Thoracic aorta (tissue), 2 donors: ENCODE data around the gene COQ8B. TPM values are rescaled to one million over a fixed set of nuclear protein-coding genes. Genes with fewer than 3 reads are reported as not detected.
"Not testable (repeated sequence)": the region's sequence is repeated elsewhere in the genome, so short reads cannot be mapped to it uniquely, and the experiment has no call there.

Experiments
- ATAC-seq: fragments of 150-250 bp; one replicate; pipeline ENCODE4 v1.8.0; 2017; ENCODE audit warnings: low read depth; ENCODE audit not compliant: insufficient number of reproducible peaks, low FRiP score
- DNase-seq: peaks from one replicate; pipeline ENCODE4 v3.0.0-alpha.2; 2020; ENCODE audit warnings: low spot score
- H3K27ac ChIP-seq, 2 donors: fragments of 200-600 bp; sonication (generic); 1 replicate in 1 of 2; 2 replicates in 1 of 2; pipeline ENCODE4 v1.5.1; 2016; ENCODE audit warnings: mild to moderate bottlenecking in 2 of 2, moderate library complexity in 2 of 2
- H3K27me3 ChIP-seq: fragments of 200-600 bp; sonication (generic); replicated peaks from 2 replicates; pipeline ENCODE4 v1.6.0; 2016; ENCODE audit warnings: mild to moderate bottlenecking; ENCODE audit not compliant: insufficient read depth
- H3K36me3 ChIP-seq: fragments of 200-600 bp; sonication (generic); one replicate; pipeline ENCODE4 v1.5.1; 2016
- H3K4me1 ChIP-seq, 2 donors: fragments of 200-600 bp; sonication (generic); 1 replicate in 1 of 2; 2 replicates in 1 of 2; pipeline versions ENCODE4 v1.5.1 to v1.6.0; 2016; ENCODE audit warnings: low read depth in 2 of 2, mild to moderate bottlenecking in 1 of 2; ENCODE audit not compliant: control insufficient read depth in 1 of 2
- H3K4me3 ChIP-seq: fragments of 200-600 bp; sonication (generic); 2 replicates; pipeline ENCODE4 v1.5.1; 2016; ENCODE audit warnings: mild to moderate bottlenecking
- H3K9me3 ChIP-seq: fragments of 200-600 bp; sonication (generic); 2 replicates; pipeline ENCODE4 v1.5.1; 2016
- total RNA-seq, 2 donors: library from RNA; depleted of rRNA; stranded (reverse); fragments of >200 nt; gene quantifications; one replicate each; pipeline versions ENCODE4 v1.1.0 to v1.2.3, GENCODE V29; 2016
- TF ChIP-seq, protein P1 (sequence below): fragments of 200-600 bp; sonication (generic); IDR thresholded peaks from one replicate; pipeline ENCODE4 v1.5.1; 2019; ENCODE audit warnings: antibody characterized with exemption

The COQ8B gene
- total RNA-seq, 2 donors from 2014 or later = 53.6 to 127 TPM

DNA sequence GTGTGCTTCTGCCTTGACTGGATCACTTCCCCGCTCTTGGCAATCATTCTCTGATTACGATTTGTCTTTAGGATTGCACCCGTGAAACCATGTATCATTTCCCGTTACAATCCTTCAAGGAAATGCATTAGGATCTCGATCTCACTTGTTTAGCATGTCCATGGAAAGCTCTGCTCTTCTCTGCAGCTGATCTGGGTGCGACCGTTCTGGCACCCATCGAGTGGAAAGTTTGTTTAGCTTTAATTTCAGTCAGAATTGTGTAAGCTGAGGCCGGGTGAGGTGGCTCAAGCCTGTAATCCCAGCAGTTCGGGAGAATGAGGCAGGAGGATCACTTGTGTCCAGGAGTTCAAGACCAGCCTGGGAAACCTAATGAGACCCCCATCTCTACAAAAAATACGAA is 57.1 kb downstream of the COQ8B start:
- Histone ChIP-seq H3K27ac (no peak overlapping the region), H3K9me3 (no peaks in the 10 kb centered on the region), H3K36me3 (no peaks in the 10 kb centered on the region), H3K27me3 (no peaks in the 10 kb centered on the region), H3K4me3 (no peak overlapping the region), H3K4me1 (peaks cover 0 to 16% of the 10 kb centered on the region in 2 donors)
- TF ChIP-seq, protein P1, sequence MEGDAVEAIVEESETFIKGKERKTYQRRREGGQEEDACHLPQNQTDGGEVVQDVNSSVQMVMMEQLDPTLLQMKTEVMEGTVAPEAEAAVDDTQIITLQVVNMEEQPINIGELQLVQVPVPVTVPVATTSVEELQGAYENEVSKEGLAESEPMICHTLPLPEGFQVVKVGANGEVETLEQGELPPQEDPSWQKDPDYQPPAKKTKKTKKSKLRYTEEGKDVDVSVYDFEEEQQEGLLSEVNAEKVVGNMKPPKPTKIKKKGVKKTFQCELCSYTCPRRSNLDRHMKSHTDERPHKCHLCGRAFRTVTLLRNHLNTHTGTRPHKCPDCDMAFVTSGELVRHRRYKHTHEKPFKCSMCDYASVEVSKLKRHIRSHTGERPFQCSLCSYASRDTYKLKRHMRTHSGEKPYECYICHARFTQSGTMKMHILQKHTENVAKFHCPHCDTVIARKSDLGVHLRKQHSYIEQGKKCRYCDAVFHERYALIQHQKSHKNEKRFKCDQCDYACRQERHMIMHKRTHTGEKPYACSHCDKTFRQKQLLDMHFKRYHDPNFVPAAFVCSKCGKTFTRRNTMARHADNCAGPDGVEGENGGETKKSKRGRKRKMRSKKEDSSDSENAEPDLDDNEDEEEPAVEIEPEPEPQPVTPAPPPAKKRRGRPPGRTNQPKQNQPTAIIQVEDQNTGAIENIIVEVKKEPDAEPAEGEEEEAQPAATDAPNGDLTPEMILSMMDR = no peak
- ATAC-seq (no peak), DNase-seq (no peak)

DNA sequence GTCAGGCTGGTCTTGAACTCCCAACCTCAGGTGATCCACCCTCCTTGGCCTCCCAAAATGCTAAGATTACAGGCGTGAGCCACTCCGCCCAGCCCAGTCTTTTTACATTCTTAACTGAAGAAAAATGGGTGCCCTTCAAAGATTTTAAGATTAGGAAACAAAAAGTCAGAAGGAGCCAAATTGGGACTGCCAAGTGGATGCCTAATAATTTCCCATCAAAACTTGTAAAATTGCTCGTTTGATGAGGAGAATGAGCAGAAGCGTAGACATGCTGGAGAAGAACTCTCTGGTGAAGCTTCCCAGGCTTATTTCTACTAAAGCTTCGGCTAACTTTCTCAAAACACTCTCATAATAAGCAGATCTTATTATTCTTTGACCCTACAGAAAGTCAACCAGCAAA is 57.6 kb downstream of the COQ8B start:
- TF ChIP-seq, protein P1 = no peak
- no peak for ATAC-seq
- no peak overlapping the region for H3K27ac ChIP-seq

DNA sequence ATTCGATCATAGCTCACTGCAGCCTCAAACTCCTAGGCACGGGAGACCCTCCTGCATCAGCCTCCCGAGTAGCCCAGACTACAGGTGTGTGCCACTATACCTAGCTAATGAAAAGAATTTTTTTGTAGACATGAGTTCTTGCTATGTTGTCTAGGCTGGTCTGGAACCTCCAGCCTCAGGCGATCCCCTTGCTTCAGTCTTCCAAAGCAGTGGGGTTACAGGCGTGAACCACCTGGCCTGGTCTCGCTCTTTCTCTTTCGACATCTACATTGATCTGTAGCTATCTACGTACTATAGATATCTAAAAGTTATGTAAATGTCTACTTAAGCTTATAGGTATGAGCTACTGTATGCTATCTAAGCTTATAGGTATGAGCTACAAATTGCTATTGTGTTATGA is 58.7 kb downstream of the COQ8B start:
- Histone ChIP-seq H3K9me3 (no peaks in the 10 kb centered on the region), H3K27me3 (no peaks in the 10 kb centered on the region), H3K4me1 (peaks cover 0 to 4% of the 10 kb centered on the region in 2 donors), H3K4me3 (no peak overlapping the region), H3K27ac (no peak overlapping the region), H3K36me3 (no peaks in the 10 kb centered on the region)
- DNase-seq (no peak), ATAC-seq (no peak)
- TF ChIP-seq, protein P1 = no peak

More for the DNA sequence above, 57.6 kb downstream of the COQ8B start:
- H3K9me3 ChIP-seq = no peaks in the 10 kb centered on the region
- no peaks in the 10 kb centered on the region for H3K36me3 ChIP-seq
- H3K4me3 ChIP-seq = no peak overlapping the region
- peaks cover 0 to 13% of the 10 kb centered on the region in 2 donors for H3K4me1 ChIP-seq
- no peak for DNase-seq
- no peaks in the 10 kb centered on the region for H3K27me3 ChIP-seq

DNA sequence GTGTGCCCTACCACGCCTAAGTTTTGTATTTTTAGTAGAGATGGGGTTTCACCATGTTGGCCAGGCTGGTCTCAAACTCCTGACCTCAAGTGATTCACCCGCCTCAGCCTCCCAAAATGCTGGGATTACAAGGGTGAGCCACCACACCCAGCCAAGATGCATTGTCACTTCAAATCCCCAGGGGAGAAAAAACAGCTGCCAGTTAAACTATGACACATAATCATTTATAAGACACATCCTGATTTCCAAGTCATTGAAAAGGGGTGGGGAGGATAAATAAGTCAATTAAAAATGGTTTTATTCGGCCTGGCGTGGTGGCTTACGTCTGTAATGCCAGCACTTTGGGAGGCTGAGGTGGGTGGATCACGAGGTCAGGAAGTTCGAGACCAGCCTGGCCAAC is 61.0 kb downstream of the COQ8B start:
- H3K36me3 ChIP-seq, DNase-seq, ATAC-seq, H3K9me3 ChIP-seq, H3K27me3 ChIP-seq, H3K4me3 ChIP-seq, H3K27ac ChIP-seq: not testable (repeated sequence)
- peaks cover 14 to 18% of the 10 kb centered on the region in 2 donors for H3K4me1 ChIP-seq

DNA sequence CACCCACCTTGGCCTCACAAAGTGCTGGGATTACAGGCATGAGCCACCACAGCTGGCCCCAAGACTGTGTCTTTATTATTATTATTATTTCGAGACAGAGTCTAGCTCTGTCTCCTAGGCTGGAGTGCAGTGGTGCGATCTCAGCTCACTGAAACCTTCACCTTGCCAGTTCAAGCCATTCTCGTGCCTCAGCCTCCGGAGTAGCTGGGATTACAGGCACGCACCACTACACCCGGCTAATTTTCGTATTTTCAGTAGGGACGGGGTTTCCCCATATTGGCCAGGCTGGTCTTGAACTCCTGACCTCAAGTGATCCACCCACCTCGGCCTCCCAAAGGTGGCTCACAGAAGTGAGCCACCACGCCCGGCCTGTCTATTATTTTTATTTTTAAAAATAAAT is 64.4 kb downstream of the COQ8B start:
- H3K4me1 ChIP-seq = peaks cover 17 to 26% of the 10 kb centered on the region in 2 donors
- H3K4me3 ChIP-seq, DNase-seq, H3K27me3 ChIP-seq, ATAC-seq, H3K36me3 ChIP-seq, H3K9me3 ChIP-seq: not testable (repeated sequence)
- peak overlapping the region; percentile 29 to 63 for H3K27ac ChIP-seq

DNA sequence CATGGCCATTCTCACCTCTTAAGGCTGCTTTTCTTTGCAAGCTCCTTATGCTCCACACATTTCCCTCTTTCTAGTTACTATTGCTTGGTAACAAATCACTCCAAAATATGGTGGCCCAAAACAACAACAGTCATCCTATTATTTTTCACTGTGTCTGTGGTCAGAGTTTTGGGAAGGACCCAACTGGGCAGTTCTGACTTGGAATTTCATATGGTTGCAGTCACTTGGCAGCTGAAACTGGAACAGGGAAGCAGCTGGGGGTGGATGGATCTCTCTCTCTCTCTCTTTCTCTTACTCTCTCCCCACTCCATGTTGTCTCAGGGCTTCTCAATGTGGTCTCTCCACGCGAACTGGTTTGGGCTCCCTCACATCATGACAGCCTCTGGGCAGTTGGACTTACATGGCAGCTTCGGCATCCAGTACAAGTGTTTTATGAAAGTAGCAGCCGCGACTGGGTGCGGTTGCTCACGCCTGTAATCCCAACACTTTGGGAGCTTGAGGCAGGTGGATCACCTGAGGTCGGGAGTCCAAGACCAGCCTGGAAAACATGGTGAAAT is 65.9 kb downstream of the COQ8B start:
- Histone ChIP-seq H3K36me3 (no peaks in the 10 kb centered on the region), H3K9me3 (no peaks in the 10 kb centered on the region), H3K27ac (peak overlapping the region; percentile 29 to 63), H3K4me1 (peaks cover 22 to 35% of the 10 kb centered on the region in 2 donors), H3K27me3 (no peaks in the 10 kb centered on the region), H3K4me3 (no peak overlapping the region)
- no peak for DNase-seq
- TF ChIP-seq, protein P1 = no peak
- ATAC-seq = peak; percentile 18

DNA sequence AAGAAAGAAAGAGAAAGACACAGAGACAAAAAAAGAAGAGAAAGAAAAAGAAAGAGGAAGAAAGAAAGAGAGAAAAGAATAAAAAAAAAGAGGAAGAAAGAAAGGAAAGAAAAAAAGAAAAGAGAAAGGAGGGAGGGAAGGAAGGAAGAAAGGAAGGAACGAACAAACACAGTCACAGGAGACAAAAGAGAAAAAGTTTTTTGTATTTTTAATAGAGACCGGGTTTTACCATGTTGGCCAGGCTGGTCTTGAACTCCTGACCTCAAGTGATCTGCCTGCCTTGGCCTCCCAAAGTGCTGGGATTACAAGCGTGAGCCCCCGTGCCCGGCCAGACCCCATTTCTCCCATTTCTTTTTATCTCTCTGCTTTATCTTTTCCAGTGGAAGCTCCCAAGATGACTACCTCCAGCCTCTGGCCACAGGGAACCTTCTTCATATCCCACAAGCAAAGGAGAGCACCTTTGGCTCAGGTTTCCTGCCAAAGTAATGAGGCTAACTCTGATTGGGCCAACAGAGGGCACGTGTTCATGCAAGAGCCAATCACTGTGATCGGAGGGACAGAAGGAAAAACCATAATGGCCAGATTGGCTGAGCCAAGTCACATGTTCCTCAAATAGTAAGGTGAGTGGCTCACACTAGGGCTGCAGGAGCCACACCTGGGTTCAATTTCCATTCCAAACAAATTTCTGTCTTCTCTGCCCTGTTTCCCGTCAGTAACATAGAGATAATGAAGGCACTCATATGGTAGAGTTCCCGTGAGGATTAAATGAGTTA is 66.6 kb downstream of the COQ8B start:
- H3K4me1 ChIP-seq = peaks cover 22 to 39% of the 10 kb centered on the region in 2 donors
- ATAC-seq = not testable (repeated sequence)

More for the DNA sequence above, 66.6 kb downstream of the COQ8B start:
- not testable (repeated sequence) for H3K36me3 ChIP-seq, H3K27me3 ChIP-seq, H3K9me3 ChIP-seq, DNase-seq, H3K4me3 ChIP-seq
- peak overlapping the region; percentile 29 to 63 for H3K27ac ChIP-seq
